Measurements from ENCODE around the gene MMP25.

MMP25 gene

GRCh38 chr16:3101841-3102470, 55.6 kb downstream of the MMP25 start:
- Histone ChIP-seq H3K4me3 (peak overlapping the region in 3 of 7 experiments; percentile 2 to 21 (median 6)), H3K27ac (peak overlapping the region in 16 of 21 experiments; percentile 8 to 82 (median 52))

GRCh38 chr16:3106205-3106928, 60.0 kb downstream of the MMP25 start:
- H3K27ac ChIP-seq: peak overlapping the region; percentile 56 to 95 (median 90)
- peak overlapping the region; percentile 38 to 71 (median 52) for H3K4me3 ChIP-seq
